SU-DHL-6 (cell line): ENCODE data around the gene ZNF280B.
"Not testable (repeated sequence)": the region's sequence is repeated elsewhere in the genome, so short reads cannot be mapped to it uniquely, and the experiment has no call there.

Experiments
- H2AFZ ChIP-seq: fragments of 200-600 bp; sonication (generic); 2 replicates; pipeline ENCODE4 v1.6.1; 2014; ENCODE audit warnings: low read depth, mild to moderate bottlenecking, moderate library complexity, mixed read lengths, antibody characterized with exemption, low read length; ENCODE audit not compliant: severe bottlenecking
- H3F3A ChIP-seq: fragments of 200-600 bp; shearing (Covaris generic); 2 replicates; pipeline ENCODE4 v1.6.0; 2016; ENCODE audit warnings: antibody characterized with exemption, mild to moderate bottlenecking; ENCODE audit not compliant: insufficient read depth
- H3K27ac ChIP-seq: fragments of 200-600 bp; sonication (generic); 2 replicates; pipeline ENCODE4 v1.5.1; 2016; ENCODE audit warnings: low read depth, mild to moderate bottlenecking, low read length, moderate library complexity, mixed read lengths
- H3K27me3 ChIP-seq: fragments of 200-600 bp; sonication (generic), shearing (Covaris generic); 2 replicates; pipeline ENCODE4 v1.6.0; 2014; ENCODE audit warnings: mild to moderate bottlenecking, low read length
- H3K36me3 ChIP-seq: fragments of 200-600 bp; sonication (generic); 2 replicates; pipeline ENCODE4 v1.6.1; 2014; ENCODE audit warnings: mild to moderate bottlenecking, low read length, mixed read lengths
- H3K4me2 ChIP-seq: fragments of 300-600, 200-600 bp; shearing (Covaris generic), sonication (generic); 2 replicates; pipeline ENCODE4 v1.6.0; 2014; ENCODE audit warnings: low read length, low read depth, mild to moderate bottlenecking; ENCODE audit not compliant: poor library complexity, severe bottlenecking
- H3K4me3 ChIP-seq: fragments of 200-600 bp; sonication (generic); 2 replicates; pipeline ENCODE4 v1.5.1; 2014; ENCODE audit warnings: antibody characterized with exemption, low read length, mild to moderate bottlenecking, mixed read lengths; ENCODE audit not compliant: insufficient read depth, poor library complexity, severe bottlenecking
- H3K79me2 ChIP-seq: fragments of 200-600 bp; sonication (generic); 2 replicates; pipeline ENCODE4 v1.6.1; 2014; ENCODE audit warnings: mild to moderate bottlenecking, low read length, moderate library complexity; ENCODE audit not compliant: insufficient read depth
- H3K9ac ChIP-seq: fragments of 200-600 bp; sonication (generic); 2 replicates; pipeline ENCODE4 v1.7.0; 2014; ENCODE audit warnings: mild to moderate bottlenecking, low read length
- H3K9me2 ChIP-seq: fragments of 200-600 bp; sonication (generic); replicated peaks from 2 replicates; pipeline ENCODE4 v1.6.1; 2014; ENCODE audit warnings: low read length; ENCODE audit not compliant: insufficient read depth
- H3K9me3 ChIP-seq: fragments of 200-600 bp; sonication (generic); 2 replicates; pipeline ENCODE4 v1.6.1; 2014; ENCODE audit warnings: low read length, mixed read lengths; ENCODE audit not compliant: insufficient read depth
- H4K20me1 ChIP-seq: fragments of 200-600 bp; sonication (generic); 2 replicates; pipeline ENCODE4 v1.6.1; 2014; ENCODE audit warnings: low read depth, mild to moderate bottlenecking, antibody characterized with exemption, low read length, moderate library complexity, mixed read lengths
- EZH2phosphoT487 ChIP-seq: fragments of 200-600 bp; sonication (generic), shearing (Covaris generic); conservative IDR thresholded peaks from 2 replicates; pipeline ENCODE4 v1.6.1; 2018; ENCODE audit warnings: mild to moderate bottlenecking, antibody characterized with exemption, low read length, moderate library complexity, mixed read lengths
- TF ChIP-seq, protein P1 (sequence below): fragments of 200-600 bp; sonication (generic); IDR thresholded peaks from one replicate; pipeline ENCODE4 v1.5.1; 2017; ENCODE audit warnings: antibody characterized with exemption, mild to moderate bottlenecking, low read length, moderate library complexity; ENCODE audit not compliant: insufficient read depth, poor library complexity, severe bottlenecking

ZNF280B gene

DNA sequence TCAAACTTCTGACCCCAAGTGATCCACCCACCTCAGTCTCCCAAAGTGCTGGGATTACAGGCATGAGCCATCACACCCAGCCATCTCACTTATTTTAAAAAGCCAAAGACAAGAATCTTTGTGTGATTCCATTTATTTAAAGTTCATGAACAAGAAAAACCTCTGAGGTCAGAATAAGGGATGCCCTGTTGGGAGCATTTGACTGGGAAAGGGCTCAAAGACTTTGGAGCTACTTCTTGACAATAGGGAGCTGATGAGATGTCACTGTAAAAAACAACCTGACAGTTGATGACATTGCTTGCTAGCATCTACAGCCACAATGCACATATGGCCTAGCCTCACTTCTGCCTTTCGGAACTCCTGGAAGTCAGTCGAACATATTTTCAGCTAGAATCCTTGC is 5.1 kb upstream of the ZNF280B start:
- H3K9me3 ChIP-seq = no peaks in the 10 kb centered on the region
- H3K27ac ChIP-seq = no peak overlapping the region
- no peaks in the 10 kb centered on the region for H4K20me1 ChIP-seq
- H3K4me2 ChIP-seq = no peak overlapping the region
- H3K79me2 ChIP-seq = no peaks in the 10 kb centered on the region
- H3K27me3 ChIP-seq = no peaks in the 10 kb centered on the region
- no peak for TF ChIP-seq EZH2phosphoT487
- TF ChIP-seq, protein P1, sequence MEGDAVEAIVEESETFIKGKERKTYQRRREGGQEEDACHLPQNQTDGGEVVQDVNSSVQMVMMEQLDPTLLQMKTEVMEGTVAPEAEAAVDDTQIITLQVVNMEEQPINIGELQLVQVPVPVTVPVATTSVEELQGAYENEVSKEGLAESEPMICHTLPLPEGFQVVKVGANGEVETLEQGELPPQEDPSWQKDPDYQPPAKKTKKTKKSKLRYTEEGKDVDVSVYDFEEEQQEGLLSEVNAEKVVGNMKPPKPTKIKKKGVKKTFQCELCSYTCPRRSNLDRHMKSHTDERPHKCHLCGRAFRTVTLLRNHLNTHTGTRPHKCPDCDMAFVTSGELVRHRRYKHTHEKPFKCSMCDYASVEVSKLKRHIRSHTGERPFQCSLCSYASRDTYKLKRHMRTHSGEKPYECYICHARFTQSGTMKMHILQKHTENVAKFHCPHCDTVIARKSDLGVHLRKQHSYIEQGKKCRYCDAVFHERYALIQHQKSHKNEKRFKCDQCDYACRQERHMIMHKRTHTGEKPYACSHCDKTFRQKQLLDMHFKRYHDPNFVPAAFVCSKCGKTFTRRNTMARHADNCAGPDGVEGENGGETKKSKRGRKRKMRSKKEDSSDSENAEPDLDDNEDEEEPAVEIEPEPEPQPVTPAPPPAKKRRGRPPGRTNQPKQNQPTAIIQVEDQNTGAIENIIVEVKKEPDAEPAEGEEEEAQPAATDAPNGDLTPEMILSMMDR = no peak
- no peak overlapping the region for H2AFZ ChIP-seq
- no peaks in the 10 kb centered on the region for H3F3A ChIP-seq
- H3K36me3 ChIP-seq = no peaks in the 10 kb centered on the region
- no peaks in the 10 kb centered on the region for H3K9me2 ChIP-seq
- no peak overlapping the region for H3K9ac ChIP-seq
- H3K4me3 ChIP-seq = no peak overlapping the region

DNA sequence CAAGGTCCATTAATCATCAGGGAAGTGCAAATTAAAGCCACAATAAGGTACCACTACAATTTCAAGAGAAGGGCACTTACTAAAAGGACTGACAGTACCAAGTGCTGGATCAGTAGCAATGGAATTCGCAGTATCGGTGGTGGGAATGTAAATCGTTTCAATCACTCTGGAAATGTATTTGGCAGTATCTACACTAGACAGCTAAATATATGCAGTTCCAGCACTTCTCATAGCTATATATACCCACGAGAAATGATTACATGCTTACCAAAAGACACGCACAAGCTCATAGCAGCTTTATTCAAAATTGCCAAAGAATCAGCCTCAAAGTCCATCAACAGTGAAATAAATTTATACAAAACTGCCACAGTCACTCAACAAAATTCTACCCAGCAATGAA is 4.4 kb upstream of the ZNF280B start:
- Histone ChIP-seq H3K9me2 (no peaks in the 10 kb centered on the region), H3K4me3 (no peak overlapping the region), H3K79me2 (peaks cover 3% of the 10 kb centered on the region; the same call in 1 of the 2 replicates), H4K20me1 (no peaks in the 10 kb centered on the region), H2AFZ (no peak overlapping the region), H3K9me3 (no peaks in the 10 kb centered on the region), H3K4me2 (no peak overlapping the region), H3F3A (no peaks in the 10 kb centered on the region), H3K9ac (no peak overlapping the region), H3K27ac (no peak overlapping the region), H3K36me3 (no peaks in the 10 kb centered on the region), H3K27me3 (no peaks in the 10 kb centered on the region)
- TF ChIP-seq, protein P1 = no peak
- TF ChIP-seq EZH2phosphoT487 = no peak

DNA sequence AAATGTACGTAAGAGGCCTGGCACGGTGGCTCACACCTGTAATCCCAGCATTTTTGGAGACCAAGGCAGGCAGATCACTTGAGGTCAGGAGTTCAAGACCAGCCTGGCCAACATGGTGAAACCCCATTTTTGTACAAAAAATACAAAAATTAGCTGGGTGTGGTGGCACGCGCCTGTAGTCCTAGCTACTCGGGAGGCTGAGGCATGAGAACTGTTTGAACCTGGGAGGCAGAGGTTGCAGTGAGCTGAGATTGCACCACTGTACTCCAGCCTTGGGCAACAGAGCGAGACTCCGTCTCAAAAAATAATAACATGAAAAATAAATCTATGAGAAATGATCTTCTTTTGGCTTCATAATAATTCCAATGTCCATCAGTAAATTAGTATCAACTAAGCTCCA is 2.3 kb upstream of the ZNF280B start:
- H3K27ac ChIP-seq, H4K20me1 ChIP-seq, H3F3A ChIP-seq, H3K9me2 ChIP-seq, H3K9ac ChIP-seq, H3K4me3 ChIP-seq, H3K36me3 ChIP-seq, H3K79me2 ChIP-seq, H3K4me2 ChIP-seq, H3K27me3 ChIP-seq, H3K9me3 ChIP-seq, H2AFZ ChIP-seq: not testable (repeated sequence)

DNA sequence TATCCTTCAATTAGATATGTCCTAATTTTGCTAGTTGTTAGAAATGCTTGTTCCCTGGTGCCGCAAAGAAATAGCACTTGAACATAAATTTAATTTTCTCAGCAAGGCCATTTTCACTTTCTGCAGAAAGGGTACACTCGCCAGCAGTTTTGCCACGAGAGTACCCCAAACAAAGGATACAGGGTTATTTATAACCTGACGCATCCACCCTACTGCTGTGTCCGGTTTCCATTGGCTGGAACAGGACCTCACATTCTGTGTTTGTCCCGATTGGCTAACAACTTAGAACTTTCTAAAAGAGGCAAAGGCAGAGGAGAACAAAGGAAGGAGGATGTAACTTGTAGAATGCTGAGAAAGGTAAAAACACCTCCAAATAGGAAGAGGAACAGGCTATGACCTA is 1.4 kb upstream of the ZNF280B start:
- not testable (repeated sequence) for H3K27ac ChIP-seq, H2AFZ ChIP-seq, H3K79me2 ChIP-seq, H3K4me2 ChIP-seq, H3K36me3 ChIP-seq, H3K4me3 ChIP-seq, H3K9me2 ChIP-seq, H3K9me3 ChIP-seq, H4K20me1 ChIP-seq, H3K9ac ChIP-seq, H3K27me3 ChIP-seq, H3F3A ChIP-seq
